GM19238 (cell line): ENCODE results near the gene STPG4.

ENCODE experiments used
- DNase-seq: peaks from one replicate; pipeline ENCODE4 v3.0.0; 2011; ENCODE audit warnings: low spot score; ENCODE audit not compliant: insufficient read length

STPG4 gene

DNA sequence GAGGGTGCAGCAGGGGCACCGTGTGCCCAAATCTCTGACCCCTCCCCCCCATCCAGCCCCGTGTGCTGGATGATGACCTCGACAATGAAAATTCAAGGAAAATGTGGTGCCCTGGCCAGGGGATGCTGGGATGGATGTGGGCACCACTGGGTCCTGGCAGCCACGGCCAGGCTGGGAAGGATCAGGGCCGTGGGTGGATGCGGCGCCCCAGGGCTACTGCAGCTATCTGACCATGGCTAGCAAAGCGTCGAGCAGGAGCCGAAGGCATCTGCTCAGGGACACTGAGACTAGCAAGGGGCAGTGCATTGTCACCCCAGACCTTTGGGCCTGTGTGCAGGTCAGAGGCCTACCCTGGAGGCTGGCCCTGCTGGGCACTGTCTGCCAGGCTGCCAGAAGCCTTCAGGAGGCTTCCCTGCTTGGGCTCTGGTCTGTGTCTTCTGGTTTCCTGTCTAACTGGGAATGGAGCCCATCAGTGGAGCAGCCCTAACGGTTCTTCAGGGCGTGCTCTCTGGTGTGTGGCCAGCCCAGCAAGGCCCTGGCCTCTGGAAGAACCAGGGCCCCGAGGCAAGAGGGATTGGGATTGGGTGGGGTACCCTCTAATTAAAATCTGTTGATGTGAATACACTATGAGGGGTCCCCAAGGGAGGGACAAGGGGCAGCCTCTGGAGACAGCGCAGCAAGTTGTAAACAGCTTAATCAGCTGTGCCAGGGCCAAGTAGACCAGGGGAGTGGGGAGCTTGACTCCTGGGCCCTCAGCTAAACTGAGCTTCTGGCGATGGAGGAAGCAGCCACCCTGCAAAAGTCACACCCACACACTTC is 98.0 kb downstream of the STPG4 start:
- no peak for DNase-seq

DNA sequence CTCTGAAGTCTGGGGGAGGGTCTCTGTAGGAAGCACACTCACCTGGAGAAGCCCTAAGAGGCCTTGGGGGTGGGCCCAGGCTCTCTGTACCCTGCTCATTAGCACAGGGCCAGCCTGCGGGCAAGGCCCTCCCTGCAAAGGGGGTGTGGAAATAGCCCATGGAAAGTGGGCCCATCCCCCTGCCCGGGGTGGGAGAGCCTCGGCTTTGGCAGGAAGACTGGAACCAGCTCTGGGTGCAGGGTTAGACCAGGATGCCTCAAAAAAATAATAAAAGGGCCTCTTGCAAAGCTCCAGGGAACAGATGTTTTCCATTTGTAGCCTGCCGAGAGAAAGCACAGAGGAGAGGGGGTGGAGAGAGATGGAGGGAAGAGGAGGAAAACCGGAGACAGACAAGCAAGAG is 98.7 kb downstream of the STPG4 start:
- DNase-seq, result no peak

DNA sequence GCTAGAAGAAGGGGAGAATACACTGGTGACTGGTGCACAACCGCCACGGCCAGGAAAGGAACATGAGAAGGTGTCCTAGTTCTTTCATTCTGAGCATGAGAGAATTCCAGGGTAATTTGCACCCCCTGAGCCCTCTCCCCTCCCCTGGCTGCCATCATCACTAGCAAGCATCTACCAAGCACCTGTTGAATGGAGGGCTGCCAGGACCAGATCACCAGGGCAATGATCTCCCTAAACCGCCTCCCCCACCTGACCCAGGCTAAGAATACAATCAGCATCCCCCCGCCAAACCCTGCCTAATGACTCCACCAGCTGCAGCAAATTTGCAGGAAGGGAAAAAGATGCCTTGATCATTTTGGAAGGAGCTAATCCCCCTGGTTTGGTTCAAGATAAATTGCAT is 100.2 kb downstream of the STPG4 start:
- no peak for DNase-seq

DNA sequence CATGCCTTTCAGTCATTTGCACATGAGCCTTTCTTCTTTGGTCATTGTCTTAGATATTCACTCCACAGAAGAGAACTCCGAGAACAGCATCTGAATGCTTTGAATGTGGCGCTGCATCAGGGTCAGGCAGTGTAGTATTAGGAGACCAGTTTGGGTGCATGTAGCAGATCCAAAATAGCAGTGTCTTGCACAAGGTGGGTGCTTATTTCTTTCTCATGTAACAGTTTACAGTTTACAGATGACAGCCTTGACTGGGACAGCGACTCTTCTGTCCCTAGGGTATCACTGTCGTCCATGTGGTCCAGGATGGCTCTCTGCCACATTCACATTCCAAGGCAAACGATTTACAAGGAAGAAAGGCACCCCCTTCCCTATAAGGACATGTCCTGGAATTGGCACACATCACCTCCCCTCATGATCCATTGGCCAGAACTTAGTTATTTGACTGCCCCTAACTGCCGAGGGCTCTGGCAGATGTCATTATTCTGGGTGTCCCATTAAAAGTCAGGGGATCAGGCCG is 101.0 kb downstream of the STPG4 start:
- DNase-seq, result no peak

DNA sequence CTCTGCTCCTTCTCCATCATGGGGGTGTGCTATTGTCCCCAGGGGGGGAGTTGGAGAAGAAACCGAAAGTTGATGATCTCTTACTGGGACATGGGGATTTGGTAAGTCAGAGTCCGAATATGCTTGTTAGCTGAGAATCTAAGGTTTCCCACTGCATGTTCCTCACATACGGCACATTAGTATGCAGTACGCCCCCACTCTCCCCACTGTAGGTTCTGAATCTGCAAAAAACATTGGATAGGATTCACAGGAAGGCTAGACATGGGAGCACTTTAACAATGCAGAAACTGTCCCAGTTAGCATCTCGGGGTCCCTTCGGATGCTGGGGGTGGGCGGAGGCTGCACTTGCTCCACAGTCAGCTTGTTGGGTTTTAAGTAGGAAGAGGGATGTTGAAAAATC is 102.3 kb downstream of the STPG4 start:
- DNase-seq, result no peak

DNA sequence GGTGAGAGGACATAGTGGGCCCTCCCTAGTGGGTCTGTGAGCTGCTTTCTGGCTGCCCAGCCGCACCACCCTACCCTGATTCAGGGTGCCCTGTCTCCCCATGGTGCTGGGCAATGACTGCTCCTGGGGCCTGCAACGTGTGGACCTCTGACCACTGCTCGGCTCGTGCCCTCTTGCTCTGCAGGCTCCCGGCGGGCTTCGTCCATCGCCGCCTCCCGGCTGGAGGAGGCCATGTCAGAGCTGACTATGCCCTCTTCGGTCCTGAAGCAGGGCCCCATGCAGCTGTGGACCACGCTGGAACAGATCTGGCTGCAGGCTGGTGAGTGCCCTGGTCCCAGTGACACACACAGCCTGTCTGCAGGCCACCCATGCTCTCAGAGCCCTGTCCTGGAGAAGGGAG is 103.5 kb downstream of the STPG4 start:
- no peak for DNase-seq

DNA sequence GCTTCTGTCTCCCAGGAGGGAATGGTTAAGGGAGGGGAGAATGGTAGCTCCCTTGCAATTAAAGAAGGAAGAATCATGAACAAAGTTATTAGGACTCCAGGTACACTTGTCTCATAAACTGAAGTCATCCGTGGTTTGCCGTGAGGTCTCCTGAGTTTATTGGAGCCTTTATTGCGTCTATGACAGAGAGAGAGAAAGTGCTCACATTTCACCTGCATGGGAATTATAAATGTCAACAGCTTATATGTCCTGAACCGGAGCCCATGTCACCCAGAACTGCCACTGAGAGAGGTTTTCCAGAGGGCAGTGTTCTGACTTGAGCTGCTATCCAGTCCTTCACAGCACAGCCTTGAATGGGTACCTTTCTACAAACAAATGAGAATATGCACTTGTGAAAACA is 104.3 kb downstream of the STPG4 start:
- DNase-seq, result no peak

DNA sequence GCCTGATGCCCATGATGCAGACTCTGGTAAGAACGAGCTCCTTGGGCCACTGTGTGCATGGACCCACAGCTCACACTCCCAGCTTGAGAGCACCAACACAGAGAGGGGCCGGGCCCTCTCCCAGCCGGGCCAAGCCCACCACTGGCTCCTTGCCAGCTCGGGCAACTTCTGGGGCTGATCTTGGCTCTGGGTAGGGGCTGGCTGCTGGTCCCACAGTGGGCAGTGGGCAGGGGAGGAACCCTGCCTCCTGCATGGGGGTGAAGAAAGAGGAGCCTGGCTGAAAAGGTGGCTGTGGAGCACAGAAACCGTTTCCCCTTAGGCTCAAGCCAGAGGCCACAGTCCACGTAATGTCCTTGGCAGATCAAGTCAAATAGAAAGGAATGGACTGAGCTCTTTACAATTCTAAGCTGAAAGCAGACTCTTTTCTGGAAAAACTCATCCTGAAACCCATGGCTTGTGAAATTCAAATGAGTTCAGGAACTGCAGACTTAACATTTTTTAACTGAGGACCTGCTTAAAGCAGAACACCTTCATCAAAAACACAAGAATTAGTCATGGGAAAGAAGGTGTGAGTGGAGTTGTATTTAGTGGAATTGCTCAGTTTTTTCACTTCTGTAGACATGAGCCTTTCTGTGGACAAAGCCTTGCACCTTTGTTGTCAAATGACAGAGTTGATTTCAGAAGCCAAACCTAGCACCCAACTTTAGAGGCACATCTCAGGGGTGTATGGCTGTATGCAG is 104.9 kb downstream of the STPG4 start:
- no peak for DNase-seq

DNA sequence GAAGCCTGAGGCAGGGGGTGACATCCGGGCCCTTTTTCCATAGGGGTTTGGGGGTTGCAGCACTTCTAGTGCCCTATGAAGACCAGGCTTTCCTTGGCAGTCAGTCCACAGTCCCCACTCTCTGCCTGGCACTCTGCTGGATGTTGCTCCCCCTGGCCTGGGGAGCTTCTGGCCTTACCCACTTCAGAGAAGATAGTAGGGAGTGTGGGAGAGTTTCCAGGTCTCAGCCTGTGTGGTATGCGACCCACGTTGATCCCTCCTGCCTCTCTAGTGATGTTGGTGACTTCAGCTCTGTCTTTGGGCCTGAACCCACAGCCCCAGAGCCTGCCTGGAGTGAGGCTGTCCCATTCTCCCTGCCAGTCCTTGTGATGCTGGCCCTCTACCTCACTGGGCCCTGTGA is 105.6 kb downstream of the STPG4 start:
- DNase-seq, result no peak

DNA sequence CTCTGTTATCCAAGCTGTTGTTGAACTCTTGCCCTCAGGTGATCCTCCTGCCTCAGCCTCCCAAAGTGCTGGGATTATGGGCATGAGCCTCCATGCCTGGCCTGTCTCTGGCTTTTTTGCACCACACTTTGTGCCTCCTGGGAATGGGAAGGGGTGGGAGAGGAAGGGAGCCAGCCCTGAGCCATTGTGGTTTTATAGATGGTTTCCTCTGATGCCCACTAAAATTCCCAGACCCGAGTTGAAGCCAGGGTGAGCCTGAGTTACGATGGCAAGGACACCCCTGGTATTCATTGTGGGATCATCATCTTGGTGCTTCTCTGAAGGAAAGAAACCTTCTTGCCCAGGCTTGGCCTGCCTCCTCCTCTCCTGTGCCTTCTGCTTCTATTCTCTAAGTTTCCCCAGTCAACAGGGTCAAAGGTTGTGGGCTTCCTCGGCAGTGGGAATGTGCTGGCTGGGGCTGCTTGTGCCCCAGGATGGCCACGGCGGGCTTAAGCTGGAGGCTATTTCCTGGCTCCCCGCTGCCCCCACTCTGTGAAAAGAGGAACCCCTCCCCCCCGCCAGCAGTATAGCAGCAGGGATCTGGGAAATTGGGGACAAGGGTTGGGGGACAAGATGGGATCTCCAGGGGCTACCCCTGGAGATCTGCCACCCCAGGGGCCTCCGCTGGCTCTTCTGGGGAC is 106.2 kb downstream of the STPG4 start:
- DNase-seq, result no peak

DNA sequence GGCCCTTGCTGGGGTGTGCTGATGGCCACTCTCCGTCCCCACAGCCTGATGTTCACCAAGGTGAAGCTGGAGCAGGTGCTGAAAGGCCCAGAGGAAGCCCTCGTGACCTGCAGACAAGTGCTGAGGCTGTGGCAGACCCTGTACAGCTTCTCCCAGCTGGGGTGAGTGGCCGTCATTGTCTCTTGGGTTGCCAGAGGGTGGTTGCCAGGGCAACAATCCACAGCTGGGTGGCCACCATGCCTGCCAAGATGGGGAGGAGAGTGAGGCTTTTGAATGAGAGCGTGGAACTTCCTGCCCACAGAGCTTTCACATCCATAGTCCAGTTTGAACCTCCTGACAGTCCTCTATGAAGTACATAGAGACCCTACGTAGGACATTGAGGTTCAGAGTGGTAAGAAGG is 108.8 kb downstream of the STPG4 start:
- DNase-seq, result no peak

DNA sequence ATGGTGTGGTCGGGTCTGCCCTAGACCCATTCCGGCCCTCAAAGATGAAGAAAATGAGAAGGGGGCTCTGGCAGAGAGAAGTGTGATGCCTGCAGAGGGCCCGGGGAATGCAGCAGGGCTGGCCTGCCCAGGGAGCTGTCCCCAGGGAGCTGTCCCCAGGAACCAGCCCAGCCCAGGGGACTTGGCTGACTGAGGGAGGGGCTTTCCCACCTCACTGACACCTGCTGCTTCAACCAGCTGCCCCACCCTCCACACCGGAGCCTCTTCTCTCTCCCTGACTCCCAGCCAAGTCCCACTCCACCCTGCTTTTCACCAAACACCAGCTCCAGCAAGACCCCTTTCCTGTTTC is 111.2 kb downstream of the STPG4 start:
- no peak for DNase-seq

DNA sequence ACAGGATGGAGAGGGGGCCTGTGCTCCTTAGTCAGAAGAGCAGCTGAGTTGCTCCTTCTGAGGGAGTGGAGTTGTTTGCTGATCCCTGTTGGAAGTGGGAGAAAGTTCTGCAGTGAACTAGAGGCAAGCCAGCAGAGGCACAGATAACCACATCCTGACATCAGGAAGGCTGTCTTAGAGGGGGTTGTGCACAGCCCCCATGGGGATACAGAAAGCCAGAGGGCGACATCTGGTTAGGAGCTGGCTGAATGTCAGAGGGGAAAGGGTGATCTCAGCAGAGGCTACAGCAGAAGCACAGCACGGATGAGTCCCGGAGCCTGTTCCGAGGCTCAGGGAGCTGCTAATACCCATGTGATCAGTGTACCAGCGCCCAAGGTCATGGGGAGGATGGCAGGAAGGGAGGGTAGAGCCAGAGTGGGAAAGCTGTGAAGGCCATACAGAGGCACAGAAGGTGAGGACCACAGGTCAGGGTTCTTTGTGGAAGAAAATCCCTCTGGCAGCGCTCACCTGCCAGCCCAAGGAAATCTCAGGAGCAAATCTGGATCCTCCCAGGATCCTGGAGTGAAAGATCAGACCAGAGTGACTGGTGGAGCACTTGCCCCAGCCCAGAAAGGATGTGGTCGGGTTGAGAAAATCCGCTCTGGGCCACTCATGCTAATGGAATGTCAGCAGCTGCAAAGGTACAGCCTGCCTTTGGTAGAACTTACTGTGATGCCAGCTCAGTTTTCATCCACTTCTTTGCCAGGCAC is 111.8 kb downstream of the STPG4 start:
- no peak for DNase-seq

DNA sequence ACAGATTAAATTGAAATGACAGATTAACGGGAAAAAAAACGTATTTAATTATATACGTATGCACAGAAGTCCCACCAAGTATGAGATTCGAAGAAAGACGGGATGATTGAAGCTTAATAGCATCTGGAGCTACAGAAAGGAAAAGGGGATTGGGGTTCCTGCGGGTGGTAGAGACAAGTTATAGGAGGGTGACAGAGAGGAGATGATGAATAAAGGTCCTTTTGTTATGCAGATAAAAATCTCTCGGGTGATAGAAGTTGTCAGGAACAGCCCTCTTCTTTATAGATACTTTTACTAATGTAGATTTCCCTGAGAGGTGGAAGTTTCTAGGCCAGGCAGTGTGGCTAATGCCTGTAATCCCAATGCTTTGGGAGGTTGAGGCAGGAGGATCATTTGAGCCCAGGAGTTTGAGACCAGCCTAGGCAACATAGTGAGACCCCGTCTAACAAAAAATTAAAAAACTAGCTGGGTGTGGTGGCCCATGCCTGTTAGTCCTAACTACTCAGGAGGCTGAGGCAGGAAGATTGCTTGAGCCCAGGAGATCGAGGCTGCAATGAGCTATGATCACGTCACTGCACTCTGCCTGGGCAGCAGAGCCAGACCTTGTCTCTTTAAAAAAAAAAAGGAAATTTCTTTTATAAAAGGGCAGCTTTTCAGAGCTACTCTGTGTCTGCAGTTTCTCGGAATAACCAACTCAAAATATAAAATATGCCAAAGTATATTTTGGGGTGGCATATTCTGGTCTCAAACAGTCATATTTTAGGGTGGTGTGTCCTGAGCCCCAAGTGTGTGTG is 113.0 kb downstream of the STPG4 start:
- no peak for DNase-seq

DNA sequence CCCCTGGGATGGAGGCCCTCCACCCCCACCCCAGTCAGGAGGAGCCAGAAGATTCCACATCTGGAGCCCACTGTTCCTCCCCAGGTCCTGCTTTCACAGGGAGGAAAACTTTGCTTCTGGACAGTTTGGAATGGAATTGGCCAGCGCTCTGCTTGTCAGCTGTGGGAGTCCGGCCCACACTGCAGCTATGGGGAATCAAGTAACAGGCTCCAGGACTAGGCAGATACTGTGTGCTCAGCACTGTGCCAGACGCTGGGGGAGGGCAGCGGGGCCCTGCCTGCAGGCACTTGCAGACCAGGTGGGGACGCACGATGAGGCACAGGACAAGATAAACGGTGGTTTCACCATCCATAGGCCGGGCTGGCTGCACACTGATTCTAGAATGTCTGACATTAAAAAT is 114.0 kb downstream of the STPG4 start:
- no peak for DNase-seq

DNA sequence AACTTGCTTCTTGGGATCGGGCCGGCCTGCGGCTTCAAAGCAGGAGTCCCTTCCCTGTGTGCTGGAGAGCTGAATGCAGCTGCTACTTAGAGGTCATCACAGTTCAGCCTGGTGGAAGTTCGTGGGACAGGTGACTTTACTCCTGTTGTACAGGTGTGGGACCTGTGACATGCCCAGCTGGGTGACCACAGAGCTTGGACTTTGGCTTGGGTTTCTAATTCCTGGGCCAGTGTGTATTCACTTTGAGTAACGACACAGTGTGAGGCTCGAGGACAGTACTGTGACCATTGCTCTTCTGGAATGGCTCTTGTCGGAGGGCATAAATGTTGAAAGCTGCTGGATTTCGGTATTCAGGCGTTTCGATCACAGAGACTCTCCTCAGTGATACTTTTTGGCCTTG is 114.5 kb downstream of the STPG4 start:
- DNase-seq, result no peak

DNA sequence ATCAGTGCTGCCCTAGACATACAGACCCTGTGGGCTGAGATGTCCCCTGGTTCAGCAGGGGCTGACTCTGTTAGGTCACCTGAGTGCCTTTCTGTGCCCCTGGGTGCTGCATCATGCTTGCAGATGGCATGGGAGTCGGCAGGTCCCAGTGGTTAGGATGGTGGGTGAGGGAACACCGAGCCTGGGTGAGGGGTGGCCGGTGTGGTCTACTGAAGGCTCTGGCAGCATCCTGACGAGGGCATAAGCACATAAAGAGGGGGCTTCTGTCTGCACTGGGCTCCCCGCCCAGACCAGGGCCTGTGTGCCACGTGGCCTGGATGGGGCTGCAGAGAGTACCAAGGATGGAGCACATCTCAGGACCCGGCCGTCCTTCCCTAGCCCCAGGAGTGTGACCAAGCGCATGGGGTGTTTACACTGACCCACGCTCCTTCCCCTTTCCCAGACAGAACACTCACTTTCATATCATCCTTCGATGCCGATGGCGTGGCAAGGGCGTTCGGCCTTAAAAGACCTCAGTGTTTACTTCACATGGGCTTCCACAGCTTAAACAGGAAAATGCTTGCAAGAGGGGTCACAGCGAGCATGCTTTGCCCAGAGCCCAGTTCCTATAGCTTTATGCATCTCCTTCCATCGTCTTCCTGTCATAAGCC is 115.1 kb downstream of the STPG4 start:
- DNase-seq, result no peak

DNA sequence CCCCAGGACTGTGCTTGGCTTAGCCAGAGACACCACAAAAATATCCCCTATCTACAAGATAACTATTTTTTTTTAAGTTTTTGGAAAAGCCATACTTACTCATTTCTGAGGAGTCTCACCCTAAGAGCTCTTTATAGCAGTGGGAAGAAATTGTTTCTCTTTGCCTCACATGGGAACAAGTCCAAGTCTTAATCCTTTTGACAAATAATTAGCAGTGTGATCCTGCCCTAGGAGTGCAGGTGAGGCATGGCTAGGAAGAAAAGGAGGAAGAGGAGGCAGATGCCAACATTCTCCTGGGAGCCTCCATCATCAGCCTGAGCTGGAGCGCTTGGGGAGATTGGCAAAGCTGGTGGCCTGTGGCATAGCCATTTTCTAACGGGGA is 115.6 kb downstream of the STPG4 start:
- no peak for DNase-seq

DNA sequence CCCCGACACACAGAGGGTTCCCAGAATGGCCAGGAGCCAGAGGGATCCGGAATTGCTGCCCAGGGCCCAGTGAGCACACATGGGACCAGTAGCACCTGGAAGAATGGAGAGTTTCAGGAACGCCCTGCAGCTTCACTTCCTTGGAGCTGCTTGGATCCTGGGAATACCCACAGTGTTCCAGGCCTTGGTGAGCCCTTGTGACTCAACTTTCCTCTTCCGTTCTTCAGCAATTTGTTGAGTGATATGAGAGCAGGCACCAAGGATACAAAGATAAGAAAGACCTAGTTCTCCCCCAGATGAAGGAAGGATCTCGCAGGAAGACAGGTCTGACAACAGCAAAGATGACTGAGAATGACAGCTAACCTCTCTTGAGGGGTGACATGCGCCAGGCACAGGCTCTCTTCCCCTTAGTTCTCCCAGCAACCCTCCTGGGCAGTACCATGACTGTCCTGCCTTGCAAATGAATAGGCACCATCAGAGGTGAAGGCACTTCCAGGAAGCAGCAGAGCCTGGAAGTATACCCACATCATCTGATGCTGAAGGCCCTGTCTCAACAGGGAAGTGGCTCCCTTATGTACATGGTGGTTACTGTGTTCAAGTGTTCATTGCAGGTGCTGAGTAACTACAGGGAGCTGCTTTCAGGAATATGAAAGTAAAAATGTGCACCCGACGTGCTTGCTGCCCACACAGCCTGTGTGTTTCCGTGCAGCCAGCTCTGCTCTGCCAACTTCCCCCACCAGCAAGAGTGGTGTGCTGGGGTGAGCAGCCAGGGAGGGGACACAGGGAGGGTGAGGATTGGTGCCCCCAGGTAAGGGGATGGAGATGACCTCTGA is 116.2 kb downstream of the STPG4 start:
- DNase-seq, result no peak
